ENCODE data around the gene SEL1L2. TPM values are rescaled to one million over a fixed set of nuclear protein-coding genes. Genes with fewer than 3 reads are reported as not detected.

The SEL1L2 gene
- total and polyA plus RNA-seq, 4 experiments from 2014 or later, result not detected

GRCh38 chr20:13817342-13817741, 173.1 kb downstream of the SEL1L2 start:
- ChIA-PET CTCF (ENCODE audit: partially characterized antibody) (interaction anchor here (0.8 to 2.6 kb wide), 3 partner anchors 11 to 46 kb away, joined by 3 to 8 read pairs (median 4); no protein-coding TSS in a partner anchor), POLR2A (ENCODE audit: partially characterized antibody) (no interaction called here)
- Mint-ChIP-seq H3K27me3 (no peaks in the 10 kb centered on the region), H3K4me1 (peaks cover 0 to 2% (median under 1%) of the 10 kb centered on the region in 4 donors), H3K27ac (peak overlapping the region in 2 of 7 donors; percentile 22 to 30), H3K9me3 (peaks cover 0 to 2% (median 0%) of the 10 kb centered on the region in 8 donors), H3K36me3 (peaks cover 24 to 51% of the 10 kb centered on the region in 2 donors), H3K4me3 (no peak overlapping the region)
- no peak overlapping the region for H3K27ac ChIP-seq (ENCODE audit: low read depth, low read length)
- H3K9me3 ChIP-seq (ENCODE audit: control insufficient read depth in 1 of 2, low read length in 2 of 2), result no peaks in the 10 kb centered on the region
- no peak overlapping the region for H3K4me3 ChIP-seq (ENCODE audit: low read length in 2 of 2)
- H3K4me1 ChIP-seq (ENCODE audit: insufficient read depth, low read length), result no peaks in the 10 kb centered on the region
- H3K27me3 ChIP-seq (ENCODE audit: insufficient read depth, low read length), result no peaks in the 10 kb centered on the region
- no peak for DNase-seq
- intact Hi-C loops (cut with micrococcal nuclease), result no loop called here
- H3K36me3 ChIP-seq (ENCODE audit: insufficient read depth, low read length), result peaks cover 34% of the 10 kb centered on the region

- intact Hi-C loops (cut with micrococcal nuclease), result no loop called here
- Mint-ChIP-seq H3K27me3 (no peaks in the 10 kb centered on the region), H3K4me3 (no peak overlapping the region), H3K27ac (peak overlapping the region in 3 of 7 donors; percentile 46 to 65 (median 60)), H3K9me3 (peaks cover 0 to 2% (median 0%) of the 10 kb centered on the region in 8 donors), H3K36me3 (peaks cover 29 to 51% of the 10 kb centered on the region in 2 donors), H3K4me1 (peaks cover 0 to 2% (median under 1%) of the 10 kb centered on the region in 4 donors)
- ChIA-PET CTCF (ENCODE audit: partially characterized antibody) (no interaction called here), POLR2A (ENCODE audit: partially characterized antibody) (no interaction called here)
- H3K4me3 ChIP-seq (ENCODE audit: low read length in 2 of 2), result no peak overlapping the region
- H3K4me1 ChIP-seq (ENCODE audit: insufficient read depth, low read length), result no peaks in the 10 kb centered on the region
- H3K27me3 ChIP-seq (ENCODE audit: insufficient read depth, low read length), result no peaks in the 10 kb centered on the region
- peaks cover 40% of the 10 kb centered on the region for H3K36me3 ChIP-seq (ENCODE audit: insufficient read depth, low read length)
- H3K27ac ChIP-seq (ENCODE audit: low read depth, low read length), result no peak overlapping the region
- no peaks in the 10 kb centered on the region for H3K9me3 ChIP-seq (ENCODE audit: control insufficient read depth in 1 of 2, low read length in 2 of 2)
- DNase-seq, result no peak
Measured at GRCh38 chr20:13816757-13817156, 173.7 kb downstream of the SEL1L2 start.

GRCh38 chr20:13814672-13815071, 175.7 kb downstream of the SEL1L2 start:
- Mint-ChIP-seq H3K4me3 (no peak overlapping the region), H3K27ac (peak overlapping the region in 2 of 7 donors; percentile 2 to 47), H3K9me3 (peaks cover 0 to 2% (median 0%) of the 10 kb centered on the region in 8 donors), H3K4me1 (peaks cover 0 to 2% (median under 1%) of the 10 kb centered on the region in 4 donors), H3K27me3 (no peaks in the 10 kb centered on the region), H3K36me3 (peaks cover 29 to 48% of the 10 kb centered on the region in 2 donors)
- ChIA-PET POLR2A (ENCODE audit: partially characterized antibody) (no interaction called here), CTCF (ENCODE audit: partially characterized antibody) (no interaction called here)
- Histone ChIP-seq H3K4me1 (ENCODE audit: insufficient read depth, low read length) (no peaks in the 10 kb centered on the region), H3K9me3 (ENCODE audit: control insufficient read depth in 1 of 2, low read length in 2 of 2) (no peaks in the 10 kb centered on the region), H3K36me3 (ENCODE audit: insufficient read depth, low read length) (peaks cover 59% of the 10 kb centered on the region), H3K27me3 (ENCODE audit: insufficient read depth, low read length) (no peaks in the 10 kb centered on the region), H3K27ac (ENCODE audit: low read depth, low read length) (no peak overlapping the region), H3K4me3 (ENCODE audit: low read length in 2 of 2) (no peak overlapping the region)
- no peak for DNase-seq
- intact Hi-C loops (cut with micrococcal nuclease), result no loop called here

- Histone ChIP-seq H3K9me3 (ENCODE audit: control insufficient read depth in 1 of 2, low read length in 2 of 2) (no peaks in the 10 kb centered on the region), H3K27ac (ENCODE audit: low read depth, low read length) (no peak overlapping the region), H3K4me1 (ENCODE audit: insufficient read depth, low read length) (no peaks in the 10 kb centered on the region), H3K36me3 (ENCODE audit: insufficient read depth, low read length) (peaks cover 66% of the 10 kb centered on the region), H3K4me3 (ENCODE audit: low read length in 2 of 2) (no peak overlapping the region), H3K27me3 (ENCODE audit: insufficient read depth, low read length) (no peaks in the 10 kb centered on the region)
- peaks cover 0 to 2% (median 0%) of the 10 kb centered on the region in 8 donors for H3K9me3 Mint-ChIP-seq
- H3K27ac Mint-ChIP-seq, result peak overlapping the region in 3 of 7 donors; percentile 62 to 89 (median 68)
- H3K36me3 Mint-ChIP-seq, result peaks cover 29 to 48% of the 10 kb centered on the region in 2 donors
- no peak for DNase-seq
- no peaks in the 10 kb centered on the region for H3K27me3 Mint-ChIP-seq
- no peak overlapping the region for H3K4me3 Mint-ChIP-seq
- POLR2A ChIA-PET (ENCODE audit: partially characterized antibody), result no interaction called here
- intact Hi-C loops (cut with micrococcal nuclease), result no loop called here
- peaks cover 0 to 2% (median under 1%) of the 10 kb centered on the region in 4 donors for H3K4me1 Mint-ChIP-seq
- CTCF ChIA-PET (ENCODE audit: partially characterized antibody), result no interaction called here
Measured at GRCh38 chr20:13813910-13814309, 176.5 kb downstream of the SEL1L2 start.

GRCh38 chr20:13810446-13810845, 180.0 kb downstream of the SEL1L2 start:
- ChIA-PET CTCF (ENCODE audit: partially characterized antibody) (interaction anchor here (1.6 to 2.9 kb wide), 3 partner anchors 9 to 26 kb away, joined by 4 to 13 read pairs (median 4); partner anchors contain the start of genes ESF1 and NDUFAF5), POLR2A (ENCODE audit: partially characterized antibody) (no interaction called here)
- H3K36me3 ChIP-seq (ENCODE audit: insufficient read depth, low read length), result peaks cover 58% of the 10 kb centered on the region

GRCh38 chr20:13809855-13810254, 180.6 kb downstream of the SEL1L2 start:
- DNase-seq, result no peak
- ChIA-PET CTCF (ENCODE audit: partially characterized antibody) (interaction anchor here (1.6 to 2.9 kb wide), 3 partner anchors 10 to 26 kb away, joined by 4 to 13 read pairs (median 4); partner anchors contain the start of genes ESF1 and NDUFAF5), POLR2A (ENCODE audit: partially characterized antibody) (no interaction called here)
- Histone ChIP-seq H3K27me3 (ENCODE audit: insufficient read depth, low read length) (no peaks in the 10 kb centered on the region), H3K9me3 (ENCODE audit: control insufficient read depth in 1 of 2, low read length in 2 of 2) (no peaks in the 10 kb centered on the region), H3K27ac (ENCODE audit: low read depth, low read length) (no peak overlapping the region), H3K4me3 (ENCODE audit: low read length in 2 of 2) (no peak overlapping the region), H3K4me1 (ENCODE audit: insufficient read depth, low read length) (no peaks in the 10 kb centered on the region), H3K36me3 (ENCODE audit: insufficient read depth, low read length) (peaks cover 58% of the 10 kb centered on the region)
- no peak overlapping the region for H3K27ac Mint-ChIP-seq
- H3K4me1 Mint-ChIP-seq, result peaks cover 0 to 2% (median under 1%) of the 10 kb centered on the region in 4 donors
- peaks cover 20 to 22% of the 10 kb centered on the region in 2 donors for H3K36me3 Mint-ChIP-seq
- no peak overlapping the region for H3K4me3 Mint-ChIP-seq
- intact Hi-C loops (cut with micrococcal nuclease), result no loop called here
- no peaks in the 10 kb centered on the region for H3K27me3 Mint-ChIP-seq
- no peaks in the 10 kb centered on the region for H3K9me3 Mint-ChIP-seq

More at GRCh38 chr20:13810446-13810845, 180.0 kb downstream of the SEL1L2 start:
- Histone ChIP-seq H3K9me3 (ENCODE audit: control insufficient read depth in 1 of 2, low read length in 2 of 2) (no peaks in the 10 kb centered on the region), H3K27me3 (ENCODE audit: insufficient read depth, low read length) (no peaks in the 10 kb centered on the region), H3K27ac (ENCODE audit: low read depth, low read length) (no peak overlapping the region), H3K4me3 (ENCODE audit: low read length in 2 of 2) (no peak overlapping the region), H3K4me1 (ENCODE audit: insufficient read depth, low read length) (no peaks in the 10 kb centered on the region)
- peaks cover 19 to 21% of the 10 kb centered on the region in 2 donors for H3K36me3 Mint-ChIP-seq
- H3K27me3 Mint-ChIP-seq, result no peaks in the 10 kb centered on the region
- no peak overlapping the region for H3K4me3 Mint-ChIP-seq
- intact Hi-C loops (cut with micrococcal nuclease), result no loop called here
- peaks cover 0 to 2% (median under 1%) of the 10 kb centered on the region in 4 donors for H3K4me1 Mint-ChIP-seq
- no peak for DNase-seq
- no peak overlapping the region for H3K27ac Mint-ChIP-seq
- H3K9me3 Mint-ChIP-seq, result no peaks in the 10 kb centered on the region

GRCh38 chr20:13809373-13809772, 181.0 kb downstream of the SEL1L2 start:
- peaks cover 20 to 27% of the 10 kb centered on the region in 2 donors for H3K36me3 Mint-ChIP-seq
- Histone ChIP-seq H3K27ac (ENCODE audit: low read depth, low read length) (no peak overlapping the region), H3K4me1 (ENCODE audit: insufficient read depth, low read length) (no peaks in the 10 kb centered on the region), H3K9me3 (ENCODE audit: control insufficient read depth in 1 of 2, low read length in 2 of 2) (no peaks in the 10 kb centered on the region), H3K36me3 (ENCODE audit: insufficient read depth, low read length) (peaks cover 58% of the 10 kb centered on the region), H3K4me3 (ENCODE audit: low read length in 2 of 2) (no peak overlapping the region), H3K27me3 (ENCODE audit: insufficient read depth, low read length) (no peaks in the 10 kb centered on the region)
- ChIA-PET POLR2A (ENCODE audit: partially characterized antibody) (no interaction called here), CTCF (ENCODE audit: partially characterized antibody) (interaction anchor here (1.6 to 2.9 kb wide), 2 partner anchors 10 to 21 kb away, joined by 4 to 13 read pairs; no protein-coding TSS in a partner anchor)
- H3K4me3 Mint-ChIP-seq, result no peak overlapping the region
- no peak overlapping the region for H3K27ac Mint-ChIP-seq
- H3K4me1 Mint-ChIP-seq, result peaks cover 0 to 2% (median under 1%) of the 10 kb centered on the region in 4 donors
- intact Hi-C loops (cut with micrococcal nuclease), result no loop called here
- no peaks in the 10 kb centered on the region for H3K9me3 Mint-ChIP-seq
- no peak for DNase-seq
- no peaks in the 10 kb centered on the region for H3K27me3 Mint-ChIP-seq

Measured in CD4-positive, alpha-beta memory T cell (primary cell).